K562 (cell line): ENCODE results near the gene ZFPM1. TPM values are rescaled to one million over a fixed set of nuclear protein-coding genes. Genes with fewer than 3 reads are reported as not detected.
A peak's percentile ranks its signal among the peaks of the same experiment; 100 is the strongest.

ENCODE experiments used
- ARID2 ChIP-seq: fragments of 450-650 bp; IDR thresholded peaks from 2 replicates; pipeline ENCODE4 v1.6.1; 2017; ENCODE audit warnings: antibody characterized with exemption, mild to moderate bottlenecking
- CBFA2T3 ChIP-seq: fragments of 450-650 bp; IDR thresholded peaks from 2 replicates; pipeline ENCODE4 v1.6.1; 2017
- FIP1L1 ChIP-seq: fragments of 200-400 bp; formaldehyde crosslinking; IDR thresholded peaks from 2 replicates; pipeline ENCODE4 v1.6.1; 2018; ENCODE audit warnings: mild to moderate bottlenecking, low read depth, low read length; ENCODE audit not compliant: poor library complexity, severe bottlenecking
- MAFK ChIP-seq: IDR thresholded peaks from 2 replicates; pipeline ENCODE4 v1.6.1; 2011; ENCODE audit warnings: low read length, improper control_type of control experiment
- MEF2D ChIP-seq: conservative IDR thresholded peaks from 2 replicates; pipeline ENCODE4 v1.6.1; 2016; ENCODE audit warnings: low read depth, missing genetic modification characterization, missing compliant biosample characterization
- NFIX ChIP-seq: fragments of 250-450 bp; sonication (Bioruptor Pico); IDR thresholded peaks from 2 replicates; pipeline ENCODE4 v1.4.0; 2020; ENCODE audit warnings: low read depth, mild to moderate bottlenecking, moderate library complexity
- NR2C2 ChIP-seq, 2 experiments: fragments of 200-800 bp in 1 of 2; sonication (Bioruptor generic) in 1 of 2; sonication (generic) in 1 of 2; formaldehyde crosslinking in 1 of 2; IDR thresholded peaks; 2 replicates each; pipeline versions ENCODE4 v1.6.1 to v1.8.0; 2016 to 2022; ENCODE audit warnings: mild to moderate bottlenecking in 1 of 2, missing compliant biosample characterization in 1 of 2, missing genetic modification characterization in 1 of 2, missing genetic modification reagents in 1 of 2
- RBBP5 ChIP-seq: fragments of 200-600 bp; sonication (generic); IDR thresholded peaks from 2 replicates; pipeline ENCODE4 v1.6.1; 2012; ENCODE audit warnings: borderline replicate concordance, mild to moderate bottlenecking, low read length, control low read depth, inconsistent platforms; ENCODE audit not compliant: insufficient read depth, poor library complexity, severe bottlenecking
- TRIM24 ChIP-seq, 2 experiments: fragments of 450-650 bp; IDR thresholded peaks; 2 replicates each; pipeline ENCODE4 v1.6.1; 2016
- ZBTB17 ChIP-seq: fragments of 450-650 bp; formaldehyde crosslinking; IDR thresholded peaks from 2 replicates; pipeline ENCODE4 v1.4.0; 2020; ENCODE audit warnings: mild to moderate bottlenecking
- ZNF583 ChIP-seq: fragments of 250-450 bp; sonication (Bioruptor Pico); IDR thresholded peaks from 2 replicates; pipeline ENCODE4 v1.4.0; 2020
- ZNF778 ChIP-seq: fragments of 450-650 bp; formaldehyde crosslinking; IDR thresholded peaks from 2 replicates; pipeline ENCODE4 v1.4.0; 2020; ENCODE audit warnings: mild to moderate bottlenecking, moderate library complexity
- polyA plus RNA-seq, 8 experiments: library from polyadenylated mRNA; depleted of rRNA in 4 of 8; stranded (reverse) in 5 of 8; unstranded in 3 of 8; fragments of >200 nt; fragmentation: Nextera tagmentation in 2 of 8; fragmentation: Illumina TruSeq in 1 of 8; extraction: Ambion mirVana in 2 of 8; extraction: Trizol in 1 of 8; gene quantifications; 2 replicates each; pipeline versions ENCODE4 v1.2.1 to v1.2.3, GENCODE V29; 2011 to 2014; ENCODE audit warnings: inconsistent platforms in 1 of 8, missing spikeins in 1 of 8
- total RNA-seq, 7 experiments: library from RNA; depleted of rRNA in 6 of 7; stranded (reverse); fragments of >200 nt in 6 of 7; fragmentation: Illumina TruSeq in 2 of 7; extraction: Trizol in 2 of 7; gene quantifications; 2 replicates each; pipeline versions ENCODE4 v1.2.1 to v1.2.3, GENCODE V29; 2011 to 2021; ENCODE audit warnings: low replicate concordance in 1 of 7
- TF ChIP-seq, protein P1 (sequence below), 3 experiments: fragments of 200-800 bp in 1 of 3; sonication (Bioruptor generic) in 1 of 3; sonication (generic) in 1 of 3; formaldehyde crosslinking in 1 of 3; IDR thresholded peaks; 2 replicates each; pipeline versions ENCODE4 v1.6.1 to v1.8.0; 2016 to 2022; ENCODE audit warnings: mild to moderate bottlenecking in 2 of 3, missing compliant biosample characterization in 2 of 3, missing genetic modification characterization in 2 of 3, missing genetic modification reagents in 1 of 3
- TF ChIP-seq, protein P2 (sequence below): sonication (generic); formaldehyde crosslinking; IDR thresholded peaks from 2 replicates; pipeline ENCODE4 v1.8.1; 2023; ENCODE audit warnings: mild to moderate bottlenecking, missing genetic modification reagents
- TF ChIP-seq, protein P3 (sequence below): fragments of 450-650 bp; IDR thresholded peaks from one replicate; pipeline ENCODE4 v1.6.1; 2018; ENCODE audit warnings: mild to moderate bottlenecking, moderate library complexity; ENCODE audit not compliant: partially characterized antibody

The ZFPM1 gene
- total and polyA plus RNA-seq, 9 of the 15 experiments (the other 6 are each of a cell fraction or from before 2014, with no cell fraction given): 0.03 to 35.9 (median 1.4) TPM

DNA sequence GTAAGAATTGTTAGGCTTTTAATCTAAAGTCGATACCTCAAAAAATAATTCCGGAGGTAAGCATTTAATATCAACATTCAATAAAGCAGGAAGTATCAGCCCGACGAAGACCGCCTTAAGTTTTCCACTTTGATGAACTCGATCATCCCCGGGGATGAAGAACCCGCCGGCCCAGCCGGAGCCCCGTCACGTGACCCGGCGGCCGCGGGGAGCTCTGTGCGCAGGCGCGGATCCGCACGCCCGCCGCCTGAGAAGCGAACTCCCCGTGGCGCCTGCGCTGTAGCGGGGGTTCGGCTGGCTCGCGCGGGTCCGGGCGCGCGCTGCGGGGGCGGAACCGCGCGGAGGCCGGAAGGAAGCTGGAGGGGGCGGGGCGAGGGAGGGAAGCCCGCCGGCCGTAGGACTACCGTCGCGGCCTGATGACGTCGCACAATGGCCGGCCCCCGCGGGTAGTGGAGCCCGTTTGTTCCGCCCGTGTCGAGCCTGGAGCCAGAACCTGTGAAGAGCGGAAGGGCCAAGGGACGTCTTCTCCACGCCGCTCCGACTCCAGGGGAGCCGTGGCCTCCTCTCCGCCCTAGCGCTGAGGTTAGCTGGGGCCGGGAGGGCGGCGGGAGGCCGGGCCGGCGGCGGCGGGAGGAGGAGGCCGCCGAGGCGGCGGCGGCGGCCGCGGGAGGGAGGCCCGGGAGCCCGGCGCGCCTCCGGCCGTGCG is 117.1 kb downstream of the ZFPM1 start, which contains the start of gene ZC3H18 (continued):
- TF ChIP-seq CBFA2T3: no peak
- TF ChIP-seq ZNF583 (CRISPR knock-in tag): peak; percentile 16; the same call in 1 of the 2 replicates
- TF ChIP-seq, protein P1, sequence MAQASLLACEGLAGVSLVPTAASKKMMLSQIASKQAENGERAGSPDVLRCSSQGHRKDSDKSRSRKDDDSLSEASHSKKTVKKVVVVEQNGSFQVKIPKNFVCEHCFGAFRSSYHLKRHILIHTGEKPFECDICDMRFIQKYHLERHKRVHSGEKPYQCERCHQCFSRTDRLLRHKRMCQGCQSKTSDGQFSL (CRISPR knock-in tag; IDR thresholded peaks at IDR 0.05): no peak
- TF ChIP-seq, protein P1 (tag; IDR thresholded peaks at IDR 0.05): no peak
- TF ChIP-seq ARID2: no peak
- peak; percentile 97 for TF ChIP-seq RBBP5
- no peak for TF ChIP-seq MAFK
- TF ChIP-seq, protein P2, sequence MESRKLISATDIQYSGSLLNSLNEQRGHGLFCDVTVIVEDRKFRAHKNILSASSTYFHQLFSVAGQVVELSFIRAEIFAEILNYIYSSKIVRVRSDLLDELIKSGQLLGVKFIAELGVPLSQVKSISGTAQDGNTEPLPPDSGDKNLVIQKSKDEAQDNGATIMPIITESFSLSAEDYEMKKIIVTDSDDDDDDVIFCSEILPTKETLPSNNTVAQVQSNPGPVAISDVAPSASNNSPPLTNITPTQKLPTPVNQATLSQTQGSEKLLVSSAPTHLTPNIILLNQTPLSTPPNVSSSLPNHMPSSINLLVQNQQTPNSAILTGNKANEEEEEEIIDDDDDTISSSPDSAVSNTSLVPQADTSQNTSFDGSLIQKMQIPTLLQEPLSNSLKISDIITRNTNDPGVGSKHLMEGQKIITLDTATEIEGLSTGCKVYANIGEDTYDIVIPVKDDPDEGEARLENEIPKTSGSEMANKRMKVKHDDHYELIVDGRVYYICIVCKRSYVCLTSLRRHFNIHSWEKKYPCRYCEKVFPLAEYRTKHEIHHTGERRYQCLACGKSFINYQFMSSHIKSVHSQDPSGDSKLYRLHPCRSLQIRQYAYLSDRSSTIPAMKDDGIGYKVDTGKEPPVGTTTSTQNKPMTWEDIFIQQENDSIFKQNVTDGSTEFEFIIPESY (CRISPR knock-in tag): 0 out of 2 replicates have a peak, but pooled peaks have one; percentile 22
- no peak for TF ChIP-seq ZBTB17 (CRISPR knock-in tag)
- no peak for TF ChIP-seq NFIX
- TF ChIP-seq MEF2D (tag): no peak
- TF ChIP-seq NR2C2 (CRISPR knock-in tag; IDR thresholded peaks at IDR 0.05): no peak
- peak; percentile 90 for TF ChIP-seq NR2C2 (tag; IDR thresholded peaks at IDR 0.05)
- no peak for TF ChIP-seq FIP1L1
- no peak for TF ChIP-seq ZNF778 (CRISPR knock-in tag)
- no peak for TF ChIP-seq TRIM24 (IDR thresholded peaks at IDR 0.05)
- TF ChIP-seq, protein P3, sequence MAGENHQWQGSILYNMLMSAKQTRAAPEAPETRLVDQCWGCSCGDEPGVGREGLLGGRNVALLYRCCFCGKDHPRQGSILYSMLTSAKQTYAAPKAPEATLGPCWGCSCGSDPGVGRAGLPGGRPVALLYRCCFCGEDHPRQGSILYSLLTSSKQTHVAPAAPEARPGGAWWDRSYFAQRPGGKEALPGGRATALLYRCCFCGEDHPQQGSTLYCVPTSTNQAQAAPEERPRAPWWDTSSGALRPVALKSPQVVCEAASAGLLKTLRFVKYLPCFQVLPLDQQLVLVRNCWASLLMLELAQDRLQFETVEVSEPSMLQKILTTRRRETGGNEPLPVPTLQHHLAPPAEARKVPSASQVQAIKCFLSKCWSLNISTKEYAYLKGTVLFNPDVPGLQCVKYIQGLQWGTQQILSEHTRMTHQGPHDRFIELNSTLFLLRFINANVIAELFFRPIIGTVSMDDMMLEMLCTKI: no peak
